BE2C (cell line): ENCODE data around the gene RBKS.

ENCODE experiments used
- DNase-seq: peaks from one replicate; pipeline ENCODE4 v3.0.0-alpha.2; 2020
- H3K27me3 ChIP-seq: fragments of 250-450 bp; sonication (Bioruptor Pico); 2 replicates; pipeline ENCODE4 v1.5.1; 2020; ENCODE audit warnings: mild to moderate bottlenecking
- H3K36me3 ChIP-seq: fragments of 250-450 bp; sonication (Bioruptor Pico); 2 replicates; pipeline ENCODE4 v1.5.1; 2020; ENCODE audit warnings: mild to moderate bottlenecking
- H3K4me1 ChIP-seq: fragments of 250-450 bp; sonication (Bioruptor Pico); 2 replicates; pipeline ENCODE4 v1.5.1; 2020
- H3K4me3 ChIP-seq: 2 replicates; pipeline ENCODE4 v1.5.1; 2011; ENCODE audit warnings: low read depth, low read length
- H3K9me3 ChIP-seq: fragments of 250-450 bp; sonication (Bioruptor Pico); 2 replicates; pipeline ENCODE4 v1.5.1; 2020
- TF ChIP-seq, protein P1 (sequence below): IDR thresholded peaks from 2 replicates; pipeline ENCODE4 v1.5.1; 2012; ENCODE audit warnings: mild to moderate bottlenecking, low read depth, low read length

RBKS gene

DNA sequence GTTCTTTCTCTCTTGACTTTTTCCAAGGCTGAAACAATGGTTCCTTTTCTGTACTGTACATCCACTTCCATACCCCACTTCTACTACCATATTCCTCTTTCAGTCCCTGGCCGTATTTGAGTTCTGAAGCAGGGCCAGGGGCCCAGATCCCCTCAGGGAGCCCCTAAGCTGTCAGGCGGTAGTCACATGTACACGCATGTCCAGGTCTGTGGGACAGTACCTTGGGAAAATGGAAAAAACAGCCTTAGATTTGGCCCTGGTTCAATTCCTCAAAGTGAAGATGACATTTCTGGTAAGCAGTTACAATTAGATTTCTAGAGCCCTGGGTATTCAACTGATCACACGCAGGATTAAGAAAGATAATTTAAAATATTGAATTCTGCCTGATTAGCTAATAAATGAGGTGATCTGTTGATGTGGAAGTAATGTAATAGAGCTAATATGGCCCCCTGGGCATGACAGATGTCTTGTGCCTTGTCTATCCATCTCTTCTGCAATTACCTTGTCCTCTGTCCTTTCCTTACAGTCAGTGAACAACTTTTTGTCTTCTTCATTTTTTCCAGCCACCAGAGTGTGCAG, 74.2 kb downstream of the RBKS start:
- Histone ChIP-seq H3K9me3 (no peaks in the 10 kb centered on the region; the same call in 1 of the 2 replicates), H3K4me1 (peaks cover 11% of the 10 kb centered on the region)
- TF ChIP-seq, protein P1, sequence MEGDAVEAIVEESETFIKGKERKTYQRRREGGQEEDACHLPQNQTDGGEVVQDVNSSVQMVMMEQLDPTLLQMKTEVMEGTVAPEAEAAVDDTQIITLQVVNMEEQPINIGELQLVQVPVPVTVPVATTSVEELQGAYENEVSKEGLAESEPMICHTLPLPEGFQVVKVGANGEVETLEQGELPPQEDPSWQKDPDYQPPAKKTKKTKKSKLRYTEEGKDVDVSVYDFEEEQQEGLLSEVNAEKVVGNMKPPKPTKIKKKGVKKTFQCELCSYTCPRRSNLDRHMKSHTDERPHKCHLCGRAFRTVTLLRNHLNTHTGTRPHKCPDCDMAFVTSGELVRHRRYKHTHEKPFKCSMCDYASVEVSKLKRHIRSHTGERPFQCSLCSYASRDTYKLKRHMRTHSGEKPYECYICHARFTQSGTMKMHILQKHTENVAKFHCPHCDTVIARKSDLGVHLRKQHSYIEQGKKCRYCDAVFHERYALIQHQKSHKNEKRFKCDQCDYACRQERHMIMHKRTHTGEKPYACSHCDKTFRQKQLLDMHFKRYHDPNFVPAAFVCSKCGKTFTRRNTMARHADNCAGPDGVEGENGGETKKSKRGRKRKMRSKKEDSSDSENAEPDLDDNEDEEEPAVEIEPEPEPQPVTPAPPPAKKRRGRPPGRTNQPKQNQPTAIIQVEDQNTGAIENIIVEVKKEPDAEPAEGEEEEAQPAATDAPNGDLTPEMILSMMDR: no peak

DNA sequence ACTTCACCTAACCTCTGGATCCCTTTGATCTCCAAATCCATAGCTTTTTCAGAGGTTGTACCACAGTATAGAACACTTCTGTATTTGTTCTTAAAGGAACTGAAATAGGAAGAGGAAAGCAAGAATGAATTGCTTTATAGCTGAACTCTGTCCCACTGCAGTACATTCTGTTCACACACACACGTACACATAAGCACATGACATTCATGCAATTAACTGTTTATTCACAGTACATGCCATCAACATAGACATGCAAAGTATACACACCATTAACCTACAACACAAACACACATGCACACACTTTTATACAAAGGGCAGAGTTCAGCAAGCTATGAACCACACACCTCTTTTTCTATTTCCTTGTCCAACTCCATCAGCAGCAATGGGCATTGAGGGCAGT, 75.4 kb downstream of the RBKS start:
- H3K9me3 ChIP-seq: no peaks in the 10 kb centered on the region; the same call in 1 of the 2 replicates
- H3K4me3 ChIP-seq: no peak overlapping the region
- H3K27me3 ChIP-seq: no peaks in the 10 kb centered on the region
- no peak for DNase-seq
- no peaks in the 10 kb centered on the region for H3K36me3 ChIP-seq
- H3K4me1 ChIP-seq: peaks cover 11% of the 10 kb centered on the region
- TF ChIP-seq, protein P1: no peak

More for the DNA sequence above, 74.2 kb downstream of the RBKS start:
- no peaks in the 10 kb centered on the region for H3K36me3 ChIP-seq
- peak; percentile 71 for DNase-seq
- no peaks in the 10 kb centered on the region for H3K27me3 ChIP-seq
- H3K4me3 ChIP-seq: no peak overlapping the region

DNA sequence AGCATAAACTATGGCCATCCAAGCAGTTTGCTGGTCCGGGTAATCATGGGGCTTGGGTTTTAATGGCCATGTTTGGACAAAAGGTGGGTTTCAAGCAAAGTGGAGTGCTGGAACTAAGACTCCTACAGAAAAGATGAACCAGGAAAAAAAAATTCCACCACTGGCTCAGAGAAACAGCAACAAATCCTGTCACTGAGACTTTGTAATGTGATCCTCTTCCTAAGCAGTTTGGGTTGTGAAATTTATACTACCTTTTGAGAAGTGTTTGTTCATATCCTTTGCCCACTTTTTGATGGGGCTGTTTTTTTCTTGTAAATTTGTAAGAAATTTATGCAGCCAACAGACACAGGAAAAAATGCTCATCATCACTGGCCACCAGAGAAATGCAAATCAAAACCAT, 78.4 kb downstream of the RBKS start:
- Histone ChIP-seq H3K27me3 (no peaks in the 10 kb centered on the region), H3K4me3 (no peak overlapping the region), H3K36me3 (no peaks in the 10 kb centered on the region), H3K4me1 (peaks cover 5% of the 10 kb centered on the region; the same call in 1 of the 2 replicates), H3K9me3 (no peaks in the 10 kb centered on the region; the same call in 1 of the 2 replicates)
- DNase-seq: no peak
- TF ChIP-seq, protein P1: no peak

DNA sequence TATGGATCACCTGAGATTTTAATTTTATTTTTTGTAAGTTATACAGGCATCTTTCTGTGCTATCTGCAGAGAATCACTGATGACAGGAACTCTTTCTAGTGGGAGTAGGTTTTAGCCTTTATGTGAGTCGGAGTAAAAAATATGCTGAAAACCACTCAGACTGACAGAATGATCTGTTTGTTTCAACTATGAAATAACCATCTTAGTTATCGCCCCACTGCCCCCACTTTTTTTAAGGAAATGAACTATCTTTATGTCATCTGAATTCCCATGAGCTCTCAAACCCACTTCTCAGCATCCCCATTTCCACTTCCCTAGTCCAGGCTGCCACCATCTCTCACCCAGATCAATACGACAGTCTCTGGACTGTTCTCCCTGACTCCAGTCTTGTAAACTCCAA, 79.7 kb downstream of the RBKS start:
- Histone ChIP-seq H3K4me1 (no peaks in the 10 kb centered on the region), H3K4me3 (no peak overlapping the region), H3K36me3 (no peaks in the 10 kb centered on the region), H3K9me3 (no peaks in the 10 kb centered on the region; the same call in 1 of the 2 replicates), H3K27me3 (no peaks in the 10 kb centered on the region)
- no peak for DNase-seq
- TF ChIP-seq, protein P1: no peak

DNA sequence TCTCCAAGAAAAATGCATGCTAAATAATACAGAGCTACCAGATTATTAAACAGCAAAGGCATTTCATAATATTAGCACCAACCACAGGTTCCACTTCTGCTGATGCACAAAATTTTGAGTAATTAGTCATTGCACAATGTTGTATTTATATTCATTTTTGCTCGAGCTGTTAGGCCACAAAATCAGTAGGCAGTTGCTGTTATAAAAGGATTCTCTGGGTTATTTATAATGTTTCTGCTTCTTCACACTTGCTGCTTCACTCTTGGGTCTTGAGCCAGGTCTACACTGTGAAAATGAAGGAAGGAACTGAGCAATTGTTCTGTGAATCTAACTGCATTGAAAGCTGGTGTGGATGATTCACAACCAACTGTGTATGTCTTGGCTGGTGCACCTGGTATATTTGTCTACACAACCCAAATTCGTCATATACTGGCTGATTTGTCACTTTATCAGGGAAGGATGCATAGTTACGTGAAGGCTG, 80.4 kb downstream of the RBKS start:
- Histone ChIP-seq H3K4me1 (no peaks in the 10 kb centered on the region), H3K27me3 (no peaks in the 10 kb centered on the region), H3K4me3 (no peak overlapping the region), H3K9me3 (no peaks in the 10 kb centered on the region; the same call in 1 of the 2 replicates), H3K36me3 (no peaks in the 10 kb centered on the region)
- TF ChIP-seq, protein P1: no peak
- no peak for DNase-seq

DNA sequence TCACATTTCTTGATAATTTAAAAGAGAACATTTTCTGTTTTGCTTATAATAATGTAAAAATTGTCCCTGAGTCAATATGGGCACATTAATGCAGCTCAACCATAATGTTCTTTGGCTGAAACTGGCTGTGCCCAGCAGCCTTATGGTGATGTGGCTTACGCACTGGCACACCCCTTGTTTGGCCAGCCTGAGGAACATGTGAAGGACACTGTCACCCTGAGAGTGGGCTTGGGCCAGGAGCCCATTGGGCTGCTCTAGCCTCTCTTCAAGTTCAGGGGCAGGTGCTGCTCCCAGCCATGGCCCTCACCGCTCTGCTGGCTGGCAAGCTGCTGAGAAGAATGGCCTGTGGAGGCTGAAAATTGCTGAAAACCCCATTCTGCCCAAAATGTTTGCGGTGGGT, 81.2 kb downstream of the RBKS start:
- Histone ChIP-seq H3K36me3 (no peaks in the 10 kb centered on the region), H3K9me3 (no peaks in the 10 kb centered on the region), H3K4me3 (no peak overlapping the region), H3K4me1 (no peaks in the 10 kb centered on the region), H3K27me3 (no peaks in the 10 kb centered on the region)
- no peak for DNase-seq
- TF ChIP-seq, protein P1: no peak
